K562 (cell line): ENCODE results near the gene LEUTX. TPM values are rescaled to one million over a fixed set of nuclear protein-coding genes. Genes with fewer than 3 reads are reported as not detected.

ENCODE experiments used
- ERF ChIP-seq: fragments of 450-650 bp; formaldehyde crosslinking; IDR thresholded peaks from 2 replicates; pipeline ENCODE4 v1.4.0; 2020; ENCODE audit warnings: mild to moderate bottlenecking, mixed read lengths
- MCM7 ChIP-seq, 2 experiments: fragments of 450-650 bp; IDR thresholded peaks; 2 replicates each; pipeline ENCODE4 v1.6.1; 2016 to 2018
- RB1 ChIP-seq: fragments of 450-650 bp; IDR thresholded peaks from 2 replicates; pipeline ENCODE4 v1.6.1; 2017; ENCODE audit warnings: low read depth, mild to moderate bottlenecking
- SAFB2 ChIP-seq: fragments of 200-400 bp; formaldehyde crosslinking; IDR thresholded peaks from 2 replicates; pipeline ENCODE4 v1.6.1; 2018; ENCODE audit warnings: borderline replicate concordance, low read length, low read depth, moderate library complexity; ENCODE audit not compliant: severe bottlenecking
- ZKSCAN1 ChIP-seq: fragments of 150-350 bp; IDR thresholded peaks from 2 replicates; pipeline ENCODE4 v1.6.1; 2016; ENCODE audit warnings: low read depth, low read length
- polyA plus RNA-seq, 8 experiments: library from polyadenylated mRNA; depleted of rRNA in 4 of 8; stranded (reverse) in 5 of 8; unstranded in 3 of 8; fragments of >200 nt; fragmentation: Nextera tagmentation in 2 of 8; fragmentation: Illumina TruSeq in 1 of 8; extraction: Ambion mirVana in 2 of 8; extraction: Trizol in 1 of 8; gene quantifications; 2 replicates each; pipeline versions ENCODE4 v1.2.1 to v1.2.3, GENCODE V29; 2011 to 2014; ENCODE audit warnings: inconsistent platforms in 1 of 8, missing spikeins in 1 of 8
- total RNA-seq, 7 experiments: library from RNA; depleted of rRNA in 6 of 7; stranded (reverse); fragments of >200 nt in 6 of 7; fragmentation: Illumina TruSeq in 2 of 7; extraction: Trizol in 2 of 7; gene quantifications; 2 replicates each; pipeline versions ENCODE4 v1.2.1 to v1.2.3, GENCODE V29; 2011 to 2021; ENCODE audit warnings: low replicate concordance in 1 of 7
- TF ChIP-seq, protein P1 (sequence below): fragments of 250-450 bp; sonication (Bioruptor Pico); IDR thresholded peaks from 2 replicates; pipeline ENCODE4 v1.4.0; 2020
- TF ChIP-seq, protein P2 (sequence below): fragments of 450-650 bp; IDR thresholded peaks from 2 replicates; pipeline ENCODE4 v1.6.1; 2018; ENCODE audit not compliant: partially characterized antibody
- TF ChIP-seq, protein P3 (sequence below): fragments of 450-650 bp; IDR thresholded peaks from 2 replicates; pipeline ENCODE4 v1.6.1; 2016; ENCODE audit warnings: antibody characterized with exemption

The LEUTX gene
- total and polyA plus RNA-seq, 9 of the 15 experiments (the other 6 are each of a cell fraction or from before 2014, with no cell fraction given), result not detected

DNA sequence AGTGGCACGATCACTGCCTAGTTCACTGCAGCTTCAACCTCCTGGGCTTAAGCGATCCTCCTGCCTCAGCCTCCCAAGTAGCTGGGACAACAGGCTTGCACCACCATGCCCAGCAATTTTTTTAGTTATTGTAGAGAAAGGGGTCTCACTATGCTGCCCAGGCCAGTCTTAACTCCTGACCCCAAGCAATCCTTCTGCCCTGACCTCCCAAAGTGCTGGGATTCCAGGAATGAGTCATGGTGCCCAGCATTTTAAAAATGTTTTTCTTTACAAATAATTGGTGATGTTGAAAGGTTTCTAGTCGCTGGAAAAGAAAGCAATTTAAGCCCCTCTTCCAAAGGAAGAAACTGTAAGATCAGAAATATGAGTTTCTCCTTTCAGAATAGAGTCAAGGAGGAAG is 35.9 kb downstream of the LEUTX start (continued):
- TF ChIP-seq, protein P1, sequence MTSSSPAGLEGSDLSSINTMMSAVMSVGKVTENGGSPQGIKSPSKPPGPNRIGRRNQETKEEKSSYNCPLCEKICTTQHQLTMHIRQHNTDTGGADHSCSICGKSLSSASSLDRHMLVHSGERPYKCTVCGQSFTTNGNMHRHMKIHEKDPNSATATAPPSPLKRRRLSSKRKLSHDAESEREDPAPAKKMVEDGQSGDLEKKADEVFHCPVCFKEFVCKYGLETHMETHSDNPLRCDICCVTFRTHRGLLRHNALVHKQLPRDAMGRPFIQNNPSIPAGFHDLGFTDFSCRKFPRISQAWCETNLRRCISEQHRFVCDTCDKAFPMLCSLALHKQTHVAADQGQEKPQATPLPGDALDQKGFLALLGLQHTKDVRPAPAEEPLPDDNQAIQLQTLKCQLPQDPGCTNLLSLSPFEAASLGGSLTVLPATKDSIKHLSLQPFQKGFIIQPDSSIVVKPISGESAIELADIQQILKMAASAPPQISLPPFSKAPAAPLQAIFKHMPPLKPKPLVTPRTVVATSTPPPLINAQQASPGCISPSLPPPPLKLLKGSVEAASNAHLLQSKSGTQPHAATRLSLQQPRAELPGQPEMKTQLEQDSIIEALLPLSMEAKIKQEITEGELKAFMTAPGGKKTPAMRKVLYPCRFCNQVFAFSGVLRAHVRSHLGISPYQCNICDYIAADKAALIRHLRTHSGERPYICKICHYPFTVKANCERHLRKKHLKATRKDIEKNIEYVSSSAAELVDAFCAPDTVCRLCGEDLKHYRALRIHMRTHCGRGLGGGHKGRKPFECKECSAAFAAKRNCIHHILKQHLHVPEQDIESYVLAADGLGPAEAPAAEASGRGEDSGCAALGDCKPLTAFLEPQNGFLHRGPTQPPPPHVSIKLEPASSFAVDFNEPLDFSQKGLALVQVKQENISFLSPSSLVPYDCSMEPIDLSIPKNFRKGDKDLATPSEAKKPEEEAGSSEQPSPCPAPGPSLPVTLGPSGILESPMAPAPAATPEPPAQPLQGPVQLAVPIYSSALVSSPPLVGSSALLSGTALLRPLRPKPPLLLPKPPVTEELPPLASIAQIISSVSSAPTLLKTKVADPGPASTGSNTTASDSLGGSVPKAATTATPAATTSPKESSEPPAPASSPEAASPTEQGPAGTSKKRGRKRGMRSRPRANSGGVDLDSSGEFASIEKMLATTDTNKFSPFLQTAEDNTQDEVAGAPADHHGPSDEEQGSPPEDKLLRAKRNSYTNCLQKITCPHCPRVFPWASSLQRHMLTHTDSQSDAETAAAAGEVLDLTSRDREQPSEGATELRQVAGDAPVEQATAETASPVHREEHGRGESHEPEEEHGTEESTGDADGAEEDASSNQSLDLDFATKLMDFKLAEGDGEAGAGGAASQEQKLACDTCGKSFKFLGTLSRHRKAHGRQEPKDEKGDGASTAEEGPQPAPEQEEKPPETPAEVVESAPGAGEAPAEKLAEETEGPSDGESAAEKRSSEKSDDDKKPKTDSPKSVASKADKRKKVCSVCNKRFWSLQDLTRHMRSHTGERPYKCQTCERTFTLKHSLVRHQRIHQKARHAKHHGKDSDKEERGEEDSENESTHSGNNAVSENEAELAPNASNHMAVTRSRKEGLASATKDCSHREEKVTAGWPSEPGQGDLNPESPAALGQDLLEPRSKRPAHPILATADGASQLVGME (CRISPR knock-in tag), result no peak
- TF ChIP-seq RB1, result no peak
- no peak for TF ChIP-seq ERF (CRISPR knock-in tag)
- TF ChIP-seq ZKSCAN1, result no peak
- TF ChIP-seq, protein P2, sequence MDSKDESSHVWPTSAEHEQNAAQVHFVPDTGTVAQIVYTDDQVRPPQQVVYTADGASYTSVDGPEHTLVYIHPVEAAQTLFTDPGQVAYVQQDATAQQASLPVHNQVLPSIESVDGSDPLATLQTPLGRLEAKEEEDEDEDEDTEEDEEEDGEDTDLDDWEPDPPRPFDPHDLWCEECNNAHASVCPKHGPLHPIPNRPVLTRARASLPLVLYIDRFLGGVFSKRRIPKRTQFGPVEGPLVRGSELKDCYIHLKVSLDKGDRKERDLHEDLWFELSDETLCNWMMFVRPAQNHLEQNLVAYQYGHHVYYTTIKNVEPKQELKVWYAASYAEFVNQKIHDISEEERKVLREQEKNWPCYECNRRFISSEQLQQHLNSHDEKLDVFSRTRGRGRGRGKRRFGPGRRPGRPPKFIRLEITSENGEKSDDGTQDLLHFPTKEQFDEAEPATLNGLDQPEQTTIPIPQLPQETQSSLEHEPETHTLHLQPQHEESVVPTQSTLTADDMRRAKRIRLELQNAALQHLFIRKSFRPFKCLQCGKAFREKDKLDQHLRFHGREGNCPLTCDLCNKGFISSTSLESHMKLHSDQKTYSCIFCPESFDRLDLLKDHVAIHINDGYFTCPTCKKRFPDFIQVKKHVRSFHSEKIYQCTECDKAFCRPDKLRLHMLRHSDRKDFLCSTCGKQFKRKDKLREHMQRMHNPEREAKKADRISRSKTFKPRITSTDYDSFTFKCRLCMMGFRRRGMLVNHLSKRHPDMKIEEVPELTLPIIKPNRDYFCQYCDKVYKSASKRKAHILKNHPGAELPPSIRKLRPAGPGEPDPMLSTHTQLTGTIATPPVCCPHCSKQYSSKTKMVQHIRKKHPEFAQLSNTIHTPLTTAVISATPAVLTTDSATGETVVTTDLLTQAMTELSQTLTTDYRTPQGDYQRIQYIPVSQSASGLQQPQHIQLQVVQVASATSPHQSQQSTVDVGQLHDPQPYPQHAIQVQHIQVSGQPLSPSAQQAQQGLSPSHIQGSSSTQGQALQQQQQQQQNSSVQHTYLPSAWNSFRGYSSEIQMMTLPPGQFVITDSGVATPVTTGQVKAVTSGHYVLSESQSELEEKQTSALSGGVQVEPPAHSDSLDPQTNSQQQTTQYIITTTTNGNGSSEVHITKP, result no peak
- TF ChIP-seq, protein P3, sequence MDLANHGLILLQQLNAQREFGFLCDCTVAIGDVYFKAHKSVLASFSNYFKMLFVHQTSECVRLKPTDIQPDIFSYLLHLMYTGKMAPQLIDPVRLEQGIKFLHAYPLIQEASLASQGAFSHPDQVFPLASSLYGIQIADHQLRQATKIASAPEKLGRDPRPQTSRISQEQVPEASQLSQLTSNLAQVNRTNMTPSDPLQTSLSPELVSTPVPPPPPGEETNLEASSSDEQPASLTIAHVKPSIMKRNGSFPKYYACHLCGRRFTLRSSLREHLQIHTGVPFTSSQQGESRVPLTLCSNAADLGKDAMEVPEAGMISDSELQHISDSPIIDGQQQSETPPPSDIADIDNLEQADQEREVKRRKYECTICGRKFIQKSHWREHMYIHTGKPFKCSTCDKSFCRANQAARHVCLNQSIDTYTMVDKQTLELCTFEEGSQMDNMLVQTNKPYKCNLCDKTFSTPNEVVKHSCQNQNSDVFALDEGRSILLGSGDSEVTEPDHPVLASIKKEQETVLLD, result no peak
- no peak for TF ChIP-seq MCM7 (IDR thresholded peaks at IDR 0.05)
- no peak for TF ChIP-seq SAFB2
